Activated T-cell treated with anti-CD3 and anti-CD28 coated beads, Interleukin-2, amount 50 U/mL, for 48 hours (primary cell): ENCODE results near the gene CASP5.

Experiments
- DNase-seq, 2 experiments: peaks; one replicate each; pipeline ENCODE4 v3.0.0-alpha.2; 2020

Gene CASP5

DNA sequence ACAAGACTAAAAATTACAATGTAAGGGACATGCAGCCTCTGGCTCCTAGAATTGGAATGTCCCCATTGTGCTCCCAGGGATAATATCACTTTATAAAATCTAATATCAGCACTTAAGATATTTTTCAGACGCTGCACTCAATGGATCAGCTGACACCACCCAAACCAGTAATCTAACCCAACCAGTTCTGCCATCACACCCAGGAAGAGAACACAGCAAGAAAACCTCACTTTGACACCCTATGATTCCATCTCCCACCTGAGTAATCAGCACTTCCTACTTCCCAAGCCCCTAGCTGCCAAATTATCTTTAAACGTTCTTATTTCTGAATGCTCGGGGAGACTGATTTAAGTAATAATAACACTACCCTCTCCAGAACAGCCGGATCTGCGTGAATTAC lies 57.2 kb downstream of the CASP5 start:
- DNase-seq = no peak

DNA sequence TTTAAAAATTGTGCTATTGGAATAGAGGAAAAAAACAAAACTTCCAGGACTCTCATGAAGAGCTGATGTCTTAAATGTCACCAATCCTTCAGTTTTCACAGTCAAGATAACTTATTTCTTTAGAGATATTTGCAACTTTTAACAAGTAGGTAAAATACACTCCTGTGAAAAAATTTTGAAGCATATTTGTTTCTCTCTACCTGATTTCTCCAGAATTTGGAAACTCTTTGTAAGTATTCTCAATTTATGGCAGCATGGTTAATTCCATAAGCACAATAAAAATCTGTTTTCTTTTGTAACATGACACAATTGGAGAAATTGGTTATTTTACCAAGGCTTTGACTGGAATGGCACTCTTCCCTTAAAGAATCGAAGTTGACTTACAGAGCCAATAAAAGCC lies 58.7 kb downstream of the CASP5 start:
- DNase-seq = no peak

DNA sequence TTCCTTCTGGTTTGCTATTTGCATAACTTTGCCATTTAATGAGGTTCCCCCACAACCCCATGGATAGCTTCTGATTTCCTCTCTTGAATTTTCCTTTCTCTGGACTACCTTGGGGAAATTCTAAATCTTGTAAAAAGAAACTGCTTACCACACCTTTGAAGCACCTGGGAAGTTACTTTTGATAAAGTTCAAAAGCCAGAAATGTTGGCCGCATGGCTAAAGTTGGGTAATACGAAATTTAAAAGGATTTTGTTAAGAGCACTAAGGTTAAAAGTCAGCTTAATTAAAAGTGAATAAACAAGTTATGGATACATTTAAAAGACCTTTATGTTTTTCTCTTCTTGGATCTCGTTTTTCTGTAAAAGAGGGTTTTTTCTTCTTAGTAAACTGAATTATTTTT lies 60.1 kb downstream of the CASP5 start:
- no peak for DNase-seq

DNA sequence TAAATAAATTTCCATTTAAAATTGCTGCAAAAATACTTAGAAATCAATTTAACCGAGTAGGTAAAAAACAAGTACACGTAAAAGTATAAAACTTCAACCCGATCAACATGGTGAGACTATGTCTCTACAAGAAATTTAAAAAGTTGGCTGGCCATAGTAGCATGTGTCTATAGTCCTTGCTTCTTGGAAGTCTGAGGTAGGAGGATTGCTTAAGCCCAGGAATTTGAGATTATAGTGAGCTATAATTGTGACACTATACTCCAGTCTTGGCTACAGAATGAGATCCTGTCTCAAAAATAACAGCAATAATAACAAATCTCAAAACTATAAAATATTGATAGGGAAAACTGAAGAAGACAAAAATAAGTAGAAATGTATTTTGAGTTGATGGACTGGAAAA lies 65.7 kb downstream of the CASP5 start:
- no peak for DNase-seq

DNA sequence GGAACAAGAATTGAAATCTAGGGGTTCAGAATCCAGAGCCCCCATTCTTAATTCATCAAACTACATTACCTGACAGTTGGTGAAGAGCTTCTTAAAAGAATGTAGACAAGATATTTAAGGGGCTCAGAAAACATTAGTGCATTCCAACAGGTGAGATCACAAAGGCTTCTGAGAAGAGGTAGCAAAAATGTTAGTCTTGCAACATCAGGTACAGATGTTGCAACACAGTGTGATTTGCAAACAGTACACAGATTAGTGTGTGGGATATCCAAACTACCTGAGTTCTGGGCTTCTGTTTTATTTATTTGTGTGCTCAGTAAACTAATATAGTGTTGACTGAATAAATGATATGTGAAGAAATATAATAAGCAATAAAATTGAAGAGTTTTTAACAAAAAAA lies 66.4 kb downstream of the CASP5 start:
- DNase-seq = no peak

DNA sequence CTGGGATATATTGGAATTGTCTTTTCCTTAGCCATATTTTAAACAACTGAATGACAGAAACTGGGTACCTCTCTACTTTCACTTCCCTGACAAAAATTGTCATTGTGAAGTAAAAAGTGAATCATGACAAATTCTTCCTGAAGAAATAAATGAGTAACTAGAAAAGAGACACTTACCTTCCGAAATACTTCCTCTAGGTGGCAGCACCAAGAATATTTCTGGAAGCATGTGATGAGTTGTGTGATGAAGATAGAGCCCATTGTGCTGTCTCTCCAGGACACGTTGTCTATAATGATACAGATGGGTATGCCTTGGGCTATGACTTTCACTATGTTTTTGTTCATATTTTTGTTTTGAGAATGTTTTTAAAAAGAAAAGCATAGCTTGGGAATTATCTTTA lies 76.1 kb downstream of the CASP5 start:
- DNase-seq = no peak
